ENCODE measurements around the gene FUBP3.

DNA sequence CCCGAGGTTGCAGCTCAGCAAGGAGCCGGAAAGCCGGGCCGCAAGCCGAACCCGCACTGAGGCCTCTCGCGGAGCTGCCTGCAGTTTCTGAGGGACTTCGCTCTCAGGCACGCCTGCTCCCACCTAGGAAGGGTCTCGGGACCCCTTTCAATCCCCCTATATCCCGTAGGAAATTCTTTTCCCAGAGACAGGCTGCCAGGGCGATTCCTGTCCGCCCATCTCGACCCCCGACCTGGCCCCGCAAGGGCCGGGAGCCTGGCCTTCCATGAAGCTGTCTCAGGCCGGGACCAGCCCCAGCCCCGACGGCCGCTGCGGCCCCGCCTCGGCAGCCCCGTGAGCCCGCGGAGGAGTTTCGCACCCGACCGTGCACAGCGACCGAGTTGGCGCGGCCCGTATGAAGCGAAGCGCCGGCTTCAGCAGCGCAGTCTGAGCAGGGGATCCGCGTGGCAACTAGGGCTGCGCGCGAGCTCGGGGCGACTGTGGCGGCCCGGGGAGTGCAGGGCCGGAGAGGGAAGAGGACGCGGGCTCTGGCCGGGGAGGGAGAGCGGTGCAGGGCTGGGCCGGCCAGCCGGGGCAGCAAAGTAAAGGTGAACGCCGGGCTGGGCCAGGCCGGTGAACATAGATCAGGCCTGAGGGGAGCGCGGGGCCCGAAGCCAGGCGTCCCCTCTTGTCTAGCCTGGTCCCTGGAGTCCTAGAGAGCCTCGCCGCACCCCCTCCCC is 84.0 kb downstream of the FUBP3 start:
- TF ChIP-seq, protein P1, sequence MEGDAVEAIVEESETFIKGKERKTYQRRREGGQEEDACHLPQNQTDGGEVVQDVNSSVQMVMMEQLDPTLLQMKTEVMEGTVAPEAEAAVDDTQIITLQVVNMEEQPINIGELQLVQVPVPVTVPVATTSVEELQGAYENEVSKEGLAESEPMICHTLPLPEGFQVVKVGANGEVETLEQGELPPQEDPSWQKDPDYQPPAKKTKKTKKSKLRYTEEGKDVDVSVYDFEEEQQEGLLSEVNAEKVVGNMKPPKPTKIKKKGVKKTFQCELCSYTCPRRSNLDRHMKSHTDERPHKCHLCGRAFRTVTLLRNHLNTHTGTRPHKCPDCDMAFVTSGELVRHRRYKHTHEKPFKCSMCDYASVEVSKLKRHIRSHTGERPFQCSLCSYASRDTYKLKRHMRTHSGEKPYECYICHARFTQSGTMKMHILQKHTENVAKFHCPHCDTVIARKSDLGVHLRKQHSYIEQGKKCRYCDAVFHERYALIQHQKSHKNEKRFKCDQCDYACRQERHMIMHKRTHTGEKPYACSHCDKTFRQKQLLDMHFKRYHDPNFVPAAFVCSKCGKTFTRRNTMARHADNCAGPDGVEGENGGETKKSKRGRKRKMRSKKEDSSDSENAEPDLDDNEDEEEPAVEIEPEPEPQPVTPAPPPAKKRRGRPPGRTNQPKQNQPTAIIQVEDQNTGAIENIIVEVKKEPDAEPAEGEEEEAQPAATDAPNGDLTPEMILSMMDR (IDR thresholded peaks at IDR 0.05): no peak
- TF ChIP-seq POLR2A (IDR thresholded peaks at IDR 0.05): no peak
